HCT116 (cell line): ENCODE data around the gene TMEM140.

Source experiments
- CTCF ChIP-seq, 3 experiments: fragments of 200-600 bp in 1 of 3; sonication (generic) in 1 of 3; IDR thresholded peaks in 2 of 3; conservative IDR thresholded peaks in 1 of 3; 2 replicates each; pipeline ENCODE4 v1.5.1; 2012 to 2017; ENCODE audit warnings: low read depth in 2 of 3, low read length in 2 of 3, antibody characterized with exemption in 1 of 3, borderline replicate concordance in 1 of 3, control low read depth in 1 of 3, mild to moderate bottlenecking in 1 of 3, mixed read lengths in 1 of 3, mixed run types in 1 of 3, moderate library complexity in 1 of 3; ENCODE audit not compliant: insufficient read depth in 1 of 3
- MAX ChIP-seq: IDR thresholded peaks from 2 replicates; pipeline ENCODE4 v1.6.1; 2012

GRCh38 chr7:135158874-135159273, 11.0 kb downstream of the TMEM140 start:
- TF ChIP-seq CTCF (IDR thresholded peaks at IDR 0.05 in 2 of 3, conservative IDR thresholded peaks at IDR 0.05 in 1 of 3; ENCODE audit: borderline replicate concordance in 1 of 3, insufficient read depth in 1 of 3, low read depth in 2 of 3, low read length in 2 of 3) (no peak), MAX (no peak)
